ENCODE data around the gene CAPZB.
A peak's percentile ranks its signal among the peaks of the same experiment; 100 is the strongest.

CAPZB gene

DNA sequence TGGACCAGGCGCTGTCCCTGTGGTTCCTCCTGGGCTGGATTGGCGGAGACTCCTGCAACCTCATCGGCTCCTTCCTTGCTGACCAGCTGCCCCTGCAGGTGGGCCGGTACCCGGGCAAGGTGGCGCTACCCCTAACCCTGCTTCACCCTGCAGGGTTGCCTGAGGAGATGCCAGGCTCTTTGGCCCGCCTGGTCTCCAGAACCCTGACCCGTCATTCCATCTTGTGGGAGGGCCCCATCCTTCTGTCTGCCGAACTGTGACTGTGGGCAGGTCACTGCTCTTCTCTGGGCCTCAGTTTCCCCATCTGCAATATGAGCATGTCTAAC lies 160.7 kb downstream of the CAPZB start:
- no peak for DNase-seq

DNA sequence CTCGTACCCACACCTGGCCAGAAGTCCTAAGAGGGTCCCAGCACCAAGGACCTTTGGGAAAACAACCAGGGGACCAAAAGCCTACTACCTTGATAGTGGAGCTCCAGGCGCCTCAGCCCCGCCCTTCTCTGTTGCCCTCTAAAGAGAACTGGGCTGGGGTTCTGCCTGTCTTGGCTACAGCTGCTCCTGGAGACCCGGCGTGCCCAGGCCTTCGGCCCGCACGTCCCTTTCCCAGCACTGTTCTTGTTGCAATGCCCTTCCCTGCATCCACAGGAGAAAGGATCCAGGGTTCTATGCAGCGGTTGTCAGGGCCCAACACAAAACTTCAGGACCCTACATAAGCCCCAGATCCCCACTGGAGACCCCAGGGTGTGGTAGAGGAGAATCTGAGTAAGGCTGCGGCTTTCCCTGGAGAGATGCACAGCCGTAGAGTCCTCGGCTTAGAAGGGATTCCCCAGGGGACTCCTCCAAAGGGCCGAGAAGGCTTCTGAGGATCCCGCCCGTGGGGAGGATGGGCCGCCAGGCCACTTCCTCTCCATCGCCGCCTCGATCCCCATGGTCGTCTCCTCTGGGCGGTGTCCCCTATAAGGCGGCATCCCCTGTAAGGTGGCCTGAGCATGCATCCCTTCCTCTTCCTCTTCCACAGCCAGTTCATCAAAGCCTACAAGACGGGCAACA lies 161.2 kb downstream of the CAPZB start:
- DNase-seq, result no peak

DNA sequence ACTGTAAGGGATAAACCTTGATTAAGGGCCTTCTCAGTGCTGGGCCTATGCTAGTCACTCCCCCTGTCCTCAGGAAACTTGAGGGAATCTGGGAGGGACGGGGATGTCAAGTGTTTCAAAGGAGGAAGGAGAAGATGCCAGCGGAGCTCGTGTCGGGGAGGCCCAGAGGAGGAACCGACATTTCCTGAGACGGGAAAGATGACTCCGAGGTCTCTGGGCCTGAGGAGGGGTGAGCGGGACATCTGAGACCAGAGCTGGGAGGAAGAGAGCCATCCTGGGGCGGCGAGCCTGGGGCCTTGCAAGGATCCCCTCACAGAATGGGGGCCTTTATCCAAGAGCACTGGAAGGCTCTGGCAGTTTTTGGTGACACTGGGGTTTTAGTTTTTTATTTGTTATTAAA lies 162.9 kb downstream of the CAPZB start:
- no peak for DNase-seq

GRCh38 chr1:19321071-19321470 lies 164.3 kb downstream of the CAPZB start:
- DNase-seq, result no peak

GRCh38 chr1:19319196-19319595 lies 166.1 kb downstream of the CAPZB start:
- DNase-seq, result no peak

DNA sequence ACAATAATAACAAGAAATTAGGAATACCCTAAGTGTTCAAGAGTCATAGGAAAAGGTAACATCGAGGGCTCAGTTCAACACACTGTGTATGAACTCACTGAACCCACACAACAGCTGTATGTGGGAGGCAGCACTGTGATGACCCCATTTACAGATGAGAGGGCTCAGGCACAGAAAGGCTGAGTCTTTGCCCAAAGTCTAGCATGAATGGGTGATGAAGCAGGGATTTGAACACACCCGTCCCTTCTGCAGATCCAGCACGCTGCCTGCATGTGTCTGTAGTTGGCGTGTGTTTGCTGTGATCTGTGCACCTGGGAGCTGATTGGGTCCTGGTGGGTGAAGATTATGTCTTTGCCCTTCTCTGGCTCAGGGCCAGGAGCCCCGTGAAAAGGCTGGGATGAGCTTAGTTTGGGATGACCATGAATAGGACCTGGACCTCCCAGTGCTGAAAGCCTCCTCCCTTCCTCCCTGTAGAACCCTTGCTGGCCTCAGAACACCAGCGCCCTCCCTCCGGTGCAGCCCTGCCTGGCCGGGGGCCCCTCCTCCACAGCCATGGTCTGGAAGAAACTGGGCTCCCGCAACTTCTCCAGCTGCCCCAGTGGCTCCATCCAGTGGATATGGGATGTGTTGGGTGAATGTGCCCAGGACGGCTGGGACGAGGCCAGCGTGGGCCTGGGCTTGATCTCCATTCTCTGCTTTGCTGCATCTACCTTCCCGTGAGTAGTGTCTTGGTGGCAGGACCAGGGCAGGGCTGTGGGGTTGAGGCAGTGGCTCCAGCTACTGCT lies 168.0 kb downstream of the CAPZB start:
- DNase-seq, result no peak

DNA sequence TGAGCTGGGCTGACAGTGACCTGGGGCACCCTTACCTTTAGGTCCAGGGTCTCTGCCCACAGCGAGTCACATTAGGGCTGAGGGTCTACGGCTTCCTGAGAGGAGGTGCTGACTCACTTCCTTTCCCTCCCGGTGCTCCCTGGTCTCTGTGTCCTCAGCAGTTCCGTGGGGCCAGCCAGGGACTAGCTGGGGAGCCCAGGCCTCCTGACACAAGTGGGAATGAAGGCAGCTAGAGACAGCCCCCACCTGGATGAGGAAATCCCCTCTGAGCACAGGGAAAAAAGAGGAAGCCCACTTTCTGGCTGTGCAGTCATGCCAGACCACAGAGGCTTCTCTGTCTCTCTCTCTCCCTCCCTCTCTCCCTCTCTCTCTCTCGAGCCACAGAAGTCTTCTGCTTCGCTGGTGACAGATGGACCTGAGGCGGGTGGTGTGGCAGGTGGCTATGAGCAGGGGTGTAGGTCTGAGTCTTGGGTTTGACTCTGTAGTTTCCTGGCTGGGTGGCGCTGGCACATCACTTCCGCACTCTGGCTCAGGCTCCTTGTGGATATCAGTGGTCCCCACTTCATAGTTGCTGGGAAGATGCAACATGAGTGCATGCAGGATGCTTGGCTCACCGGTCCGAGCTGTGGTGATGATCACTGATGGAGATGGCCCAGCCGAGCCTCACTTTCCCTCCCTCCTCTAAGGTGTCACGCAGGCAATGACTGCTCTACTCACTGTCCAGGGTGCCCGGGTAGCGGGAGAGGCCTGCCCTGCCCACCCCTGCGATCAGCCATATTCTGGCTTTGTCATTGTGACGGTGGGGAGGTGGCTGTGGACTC lies 169.8 kb downstream of the CAPZB start:
- no peak for DNase-seq

GRCh38 chr1:19313961-19314882 lies 171.1 kb downstream of the CAPZB start:
- no peak for DNase-seq

GRCh38 chr1:19313636-19313959 lies 171.7 kb downstream of the CAPZB start:
- DNase-seq, result no peak

DNA sequence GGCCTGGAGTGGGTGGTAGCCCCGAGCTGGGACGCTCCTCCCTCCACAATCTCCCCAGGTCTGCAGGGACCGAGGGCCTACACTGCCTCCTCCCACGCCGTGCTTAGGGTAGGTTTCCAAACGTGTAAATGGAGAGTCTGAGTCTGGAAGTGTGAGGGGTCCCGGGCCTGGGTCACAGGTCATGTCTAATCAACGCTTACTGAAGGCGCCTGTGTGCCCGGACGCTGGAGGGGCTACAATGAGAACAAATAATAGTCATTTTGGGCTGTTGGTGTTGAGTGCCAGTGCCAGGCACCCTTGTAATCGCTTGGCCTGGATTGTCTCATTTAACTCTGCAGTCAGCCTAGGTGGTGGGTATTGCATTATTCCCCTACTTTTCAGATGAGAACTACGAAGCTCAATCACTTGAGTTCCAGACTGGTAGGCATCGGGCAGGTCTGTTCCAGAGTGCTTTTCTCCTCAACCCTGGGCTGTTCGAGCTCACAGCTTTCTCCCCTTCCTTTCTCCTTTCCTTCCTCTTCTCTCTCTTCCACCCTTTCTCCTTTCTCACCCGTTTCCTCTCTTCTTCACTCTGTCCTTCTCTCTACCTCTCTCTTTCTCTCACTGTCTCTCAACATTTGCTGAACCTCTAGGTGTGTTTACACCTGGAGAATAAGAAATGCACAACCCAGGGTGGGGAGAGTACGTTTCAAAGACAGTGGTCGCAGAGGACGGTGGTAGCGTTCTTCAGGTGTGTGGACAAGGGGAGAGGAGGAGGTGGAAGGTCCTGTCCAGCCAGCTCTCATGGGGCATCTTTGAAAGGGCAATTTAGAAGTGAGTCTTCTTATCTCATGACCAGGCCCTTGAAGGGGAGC lies 172.3 kb downstream of the CAPZB start:
- DNase-seq, result no peak

DNA sequence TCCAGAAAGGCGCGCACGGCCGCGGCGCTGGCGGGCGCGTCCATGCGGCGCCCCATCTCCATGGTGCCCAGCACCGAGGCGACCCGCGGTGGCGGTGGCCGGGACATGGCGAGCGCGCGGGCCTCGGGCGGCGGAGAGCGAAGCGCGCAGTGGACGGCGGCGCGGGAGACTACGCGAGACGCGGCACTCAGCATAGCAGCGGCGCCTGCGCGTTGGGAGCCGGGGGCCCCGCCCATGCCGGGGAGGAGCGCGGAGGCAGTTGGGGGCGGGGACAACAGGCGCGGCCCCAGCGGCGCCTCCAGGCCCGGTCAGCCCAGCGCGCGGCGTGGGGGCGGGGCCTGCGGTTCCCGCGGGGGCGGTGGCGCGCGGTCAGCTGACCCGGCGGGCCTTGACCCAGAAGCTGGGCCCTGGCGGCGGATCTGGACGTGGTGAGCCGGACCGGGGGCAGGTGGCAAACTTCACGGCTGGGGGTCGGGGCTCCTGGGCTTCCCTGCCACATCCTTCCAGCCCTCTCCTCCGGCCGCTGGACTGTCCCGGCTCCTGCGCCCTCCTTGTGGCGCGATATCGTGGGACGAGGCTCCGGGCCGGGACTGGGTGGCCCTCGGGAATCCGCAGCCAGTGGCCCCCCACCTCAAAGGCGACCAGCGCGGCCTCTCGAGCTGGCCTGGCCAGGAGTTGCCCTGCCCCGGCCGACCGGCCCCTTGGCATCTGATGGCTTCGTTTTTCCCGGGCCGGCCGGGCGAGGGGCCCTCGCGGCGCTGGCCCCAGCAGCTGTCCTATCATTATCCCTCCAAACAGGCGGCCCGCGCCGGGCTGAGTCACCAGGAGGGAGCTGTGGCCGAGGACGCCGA lies 173.2 kb downstream of the CAPZB start, which contains the start of the genes AKR7A2 and SLC66A1:
Gene AKR7A2 (minus strand): TSS at position 214 of the 851 bp plus-strand sequence. CDS start 20 bp downstream, at position 194.
Gene SLC66A1 (plus strand): TSS at position 396 of the 851 bp plus-strand sequence. CDS start 5,352 bp downstream, outside the sequence.
- DNase-seq, result peak; percentile 86

GRCh38 chr1:19311503-19311930 lies 173.8 kb downstream of the CAPZB start:
- DNase-seq, result no peak

GRCh38 chr1:19310720-19311502 lies 174.4 kb downstream of the CAPZB start:
- DNase-seq, result no peak

DNA sequence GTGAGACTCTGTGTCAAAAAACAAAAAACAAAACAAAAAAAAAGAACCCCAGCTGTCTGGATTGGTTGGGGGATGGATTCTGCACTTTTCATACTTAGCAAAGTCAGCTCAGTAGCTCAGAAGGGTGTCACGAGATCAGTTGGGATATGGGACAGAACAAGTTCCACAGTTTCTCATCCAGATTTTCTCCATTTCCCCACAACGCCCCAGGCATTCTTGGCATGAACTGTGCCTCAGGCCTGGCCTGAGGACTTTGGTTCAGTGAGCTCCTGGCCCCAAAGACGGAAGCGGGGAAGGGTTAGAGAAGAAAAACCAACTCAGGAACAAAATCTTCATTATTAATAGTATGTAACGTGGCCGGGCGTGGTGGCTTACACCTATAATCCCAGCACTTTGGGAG lies 175.3 kb downstream of the CAPZB start:
- DNase-seq, result no peak

- DNase-seq, result no peak
These were observed 176.1 kb downstream of the CAPZB start for GRCh38 chr1:19309123-19309813.

GRCh38 chr1:19308509-19308907 lies 176.8 kb downstream of the CAPZB start:
- no peak for DNase-seq

DNA sequence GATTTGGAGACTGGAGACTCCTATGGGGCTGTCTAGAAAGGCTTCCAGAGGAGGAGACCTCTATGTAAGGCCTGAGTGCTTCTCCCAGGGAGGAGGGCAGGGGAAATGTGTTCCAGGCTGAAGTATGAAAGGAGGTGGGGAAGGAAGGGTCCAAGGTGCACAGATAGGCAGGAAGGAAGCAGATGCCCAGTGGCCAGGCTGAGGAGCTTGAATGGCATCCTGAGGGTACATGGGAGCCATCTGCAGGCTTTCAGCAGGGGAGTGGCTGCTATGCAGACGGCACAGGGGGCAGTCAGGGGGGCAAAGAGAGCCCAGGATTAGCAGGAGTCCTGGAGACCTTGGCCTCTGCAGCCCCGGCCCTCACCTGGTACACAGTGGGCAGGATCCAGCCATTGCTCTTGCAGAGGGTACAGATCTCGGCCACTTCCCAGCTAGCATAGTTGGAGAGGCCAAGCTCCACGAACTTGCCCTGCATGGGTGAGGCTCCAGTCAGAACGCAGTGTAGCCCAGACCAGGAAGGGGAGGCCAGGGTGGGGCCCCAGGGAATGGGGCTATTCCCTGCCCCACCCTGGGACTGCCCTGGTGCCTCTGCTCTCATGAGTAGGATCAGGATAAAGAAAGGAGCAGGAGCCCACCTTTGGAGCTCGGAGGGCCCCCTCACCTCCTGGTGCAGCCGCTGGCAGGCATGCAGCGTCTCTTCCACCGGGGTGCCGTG lies 177.4 kb downstream of the CAPZB start:
- DNase-seq, result no peak

- DNase-seq, result no peak
These were observed 178.4 kb downstream of the CAPZB start for GRCh38 chr1:19306941-19307340.

Measured in activated CD4-positive, alpha-beta T cell treated with anti-CD3 and anti-CD28 coated beads, Interleukin-2, amount 50 U/mL, for 1 hour (primary cell).